HG03135 (cell line): ENCODE measurements around the gene CHAC1.
"Not testable (repeated sequence)": the region's sequence is repeated elsewhere in the genome, so short reads cannot be mapped to it uniquely, and the experiment has no call there.

ENCODE experiments used
- ATAC-seq: cut with Tn5 transposase; IDR thresholded peaks from one replicate; pipeline ENCODE4 v1.9.1; 2021; ENCODE audit warnings: mild to moderate bottlenecking, moderate library complexity; ENCODE audit not compliant: unreplicated experiment

Gene CHAC1

GRCh38 chr15:40936709-40937666, 16.3 kb upstream of the CHAC1 start:
- no peak for ATAC-seq

GRCh38 chr15:40937762-40938535, 15.3 kb upstream of the CHAC1 start:
- no peak for ATAC-seq

GRCh38 chr15:40938536-40938870, 14.8 kb upstream of the CHAC1 start:
- no peak for ATAC-seq

- ATAC-seq, result no peak
These were observed 12.9 kb upstream of the CHAC1 start for GRCh38 chr15:40940296-40940801.

- no peak for ATAC-seq
These were observed 12.2 kb upstream of the CHAC1 start for GRCh38 chr15:40941068-40941527.

- peak; percentile 58 for ATAC-seq
These were observed 11.5 kb upstream of the CHAC1 start for GRCh38 chr15:40941528-40942336.

GRCh38 chr15:40942337-40942854, 10.9 kb upstream of the CHAC1 start:
- ATAC-seq, result peak; percentile 7

- ATAC-seq, result no peak
These were observed 10.4 kb upstream of the CHAC1 start for GRCh38 chr15:40942878-40943277.

- no peak for ATAC-seq
These were observed 9.4 kb upstream of the CHAC1 start for GRCh38 chr15:40943764-40944365.

GRCh38 chr15:40944510-40945296, 8.6 kb upstream of the CHAC1 start:
- no peak for ATAC-seq

GRCh38 chr15:40948706-40949473, 4.4 kb upstream of the CHAC1 start:
- no peak for ATAC-seq

- no peak for ATAC-seq
These were observed 3.5 kb upstream of the CHAC1 start for GRCh38 chr15:40949756-40950207.

GRCh38 chr15:40951764-40952163, 1.5 kb upstream of the CHAC1 start:
- no peak for ATAC-seq

GRCh38 chr15:40952301-40952900, 870 bp upstream of the CHAC1 start:
- ATAC-seq, result no peak

- ATAC-seq, result no peak
These were observed 423 bp downstream of the CHAC1 start for GRCh38 chr15:40953713-40954074.

GRCh38 chr15:40954158-40954848, 1.0 kb downstream of the CHAC1 start:
- not testable (repeated sequence) for ATAC-seq

- no peak for ATAC-seq
These were observed 2.1 kb downstream of the CHAC1 start for GRCh38 chr15:40955141-40955903.
